K562 (cell line): ENCODE results near the gene CENPN. TPM values are rescaled to one million over a fixed set of nuclear protein-coding genes. Genes with fewer than 3 reads are reported as not detected.

ENCODE experiments used
- GABPA ChIP-seq: fragments of 200-800 bp; sonication (Bioruptor generic); conservative IDR thresholded peaks from 2 replicates; pipeline ENCODE4 v1.6.1; 2016; ENCODE audit warnings: low read depth, missing genetic modification characterization, missing compliant biosample characterization
- IRF9 ChIP-seq: fragments of 450-650 bp; IDR thresholded peaks from 2 replicates; pipeline ENCODE4 v1.6.1; 2016; ENCODE audit warnings: missing biosample characterization, missing genetic modification characterization
- JUN ChIP-seq, 2 experiments: sonication (generic) in 1 of 2; formaldehyde crosslinking in 1 of 2; IDR thresholded peaks; 2 replicates each; pipeline versions ENCODE4 v1.6.1 to v1.8.0; 2012 to 2022; ENCODE audit warnings: borderline replicate concordance in 2 of 2, mild to moderate bottlenecking in 2 of 2, improper control_type of control experiment in 1 of 2, low read depth in 1 of 2, low read length in 1 of 2, missing genetic modification reagents in 1 of 2
- NFIX ChIP-seq: fragments of 250-450 bp; sonication (Bioruptor Pico); IDR thresholded peaks from 2 replicates; pipeline ENCODE4 v1.4.0; 2020; ENCODE audit warnings: low read depth, mild to moderate bottlenecking, moderate library complexity
- PHF8 ChIP-seq: fragments of 200-600 bp; sonication (generic); IDR thresholded peaks from 2 replicates; pipeline ENCODE4 v1.6.1; 2012; ENCODE audit warnings: mixed run types, mild to moderate bottlenecking, inconsistent platforms, low read length, moderate library complexity, borderline replicate concordance
- SMARCE1 ChIP-seq: fragments of 450-650 bp; IDR thresholded peaks from 2 replicates; pipeline ENCODE4 v1.7.1; 2016; ENCODE audit warnings: mild to moderate bottlenecking
- TARDBP ChIP-seq: fragments of 450-650 bp; IDR thresholded peaks from 2 replicates; pipeline ENCODE4 v1.6.1; 2016
- THRAP3 ChIP-seq: fragments of 450-650 bp; IDR thresholded peaks from 2 replicates; pipeline ENCODE4 v1.6.1; 2016; ENCODE audit warnings: mild to moderate bottlenecking, inconsistent platforms, borderline replicate concordance
- USF1 ChIP-seq: sonication (generic); formaldehyde crosslinking; IDR thresholded peaks from 2 replicates; pipeline ENCODE4 v1.9.0; 2022; ENCODE audit warnings: mild to moderate bottlenecking, missing genetic modification reagents
- ZNF121 ChIP-seq: sonication (generic); formaldehyde crosslinking; conservative IDR thresholded peaks from 2 replicates; pipeline ENCODE4 v1.8.0; 2022; ENCODE audit warnings: missing genetic modification reagents
- ZNF592 ChIP-seq: fragments of 450-650 bp; IDR thresholded peaks from 2 replicates; pipeline ENCODE4 v1.6.1; 2017; ENCODE audit warnings: antibody characterized with exemption, mild to moderate bottlenecking
- polyA plus RNA-seq, 8 experiments: library from polyadenylated mRNA; depleted of rRNA in 4 of 8; stranded (reverse) in 5 of 8; unstranded in 3 of 8; fragments of >200 nt; fragmentation: Nextera tagmentation in 2 of 8; fragmentation: Illumina TruSeq in 1 of 8; extraction: Ambion mirVana in 2 of 8; extraction: Trizol in 1 of 8; gene quantifications; 2 replicates each; pipeline versions ENCODE4 v1.2.1 to v1.2.3, GENCODE V29; 2011 to 2014; ENCODE audit warnings: inconsistent platforms in 1 of 8, missing spikeins in 1 of 8
- total RNA-seq, 7 experiments: library from RNA; depleted of rRNA in 6 of 7; stranded (reverse); fragments of >200 nt in 6 of 7; fragmentation: Illumina TruSeq in 2 of 7; extraction: Trizol in 2 of 7; gene quantifications; 2 replicates each; pipeline versions ENCODE4 v1.2.1 to v1.2.3, GENCODE V29; 2011 to 2021; ENCODE audit warnings: low replicate concordance in 1 of 7

Gene CENPN
- total and polyA plus RNA-seq, 9 of the 15 experiments (the other 6 are each of a cell fraction or from before 2014, with no cell fraction given), result 92.3 to 384 (median 140) TPM

GRCh38 chr16:81073560-81074330 lies 66.7 kb downstream of the CENPN start (continued):
- no peak for TF ChIP-seq JUN (IDR thresholded peaks at IDR 0.05; ENCODE audit: borderline replicate concordance, low read depth, low read length)
- TF ChIP-seq JUN (CRISPR knock-in tag; IDR thresholded peaks at IDR 0.05; ENCODE audit: borderline replicate concordance), result no peak
- TF ChIP-seq PHF8, result no peak
- TF ChIP-seq THRAP3, result no peak
- TF ChIP-seq ZNF592, result no peak
- TF ChIP-seq SMARCE1, result no peak
- no peak for TF ChIP-seq GABPA
- no peak for TF ChIP-seq ZNF121 (CRISPR knock-in tag)
- TF ChIP-seq TARDBP, result no peak
- no peak for TF ChIP-seq IRF9 (tag)
- no peak for TF ChIP-seq USF1 (CRISPR knock-in tag)
- no peak for TF ChIP-seq NFIX (CRISPR knock-in tag)
